Activated CD8-positive, alpha-beta memory T cell treated with anti-CD3 and anti-CD28 coated beads for 36 hours (primary cell): ENCODE results near the gene CLCF1. TPM values are rescaled to one million over a fixed set of nuclear protein-coding genes. Genes with fewer than 3 reads are reported as not detected.

ENCODE experiments used
- CTCF ChIA-PET: fragments of 350-600 bp; sonication (Branson Sonifier 250); formaldehyde crosslinking; loops from one replicate; lab custom pipeline; 2021; ENCODE audit warnings: antibody characterized with exemption; lab: Charles Lee
- POLR2A ChIA-PET: fragments of 350-600 bp; sonication (Branson Sonifier 250); formaldehyde crosslinking; loops from one replicate; lab custom pipeline; 2021; ENCODE audit warnings: antibody characterized with exemption; lab: Charles Lee
- total RNA-seq, 2 experiments: library from RNA; stranded (reverse); gene quantifications; one replicate each; pipeline ENCODE4 v1.2.3, GENCODE V29; 2021

The CLCF1 gene
- total RNA-seq, 2 experiments from 2014 or later, result 2.9 to 3.5 TPM

- ChIA-PET POLR2A (interaction anchor here (0.6 to 2.0 kb wide), 4 partner anchors 7 to 32 kb away, joined by 5 to 7 read pairs (median 6); partner anchors contain the start of genes CORO1B, PPP1CA and TBC1D10C), CTCF (interaction anchor here (1.1 to 1.7 kb wide), 5 partner anchors 9 to 58 kb away, joined by 3 to 6 read pairs (median 3); partner anchors contain the start of genes PPP1CA and TMEM134)
These were observed 37.8 kb upstream of the CLCF1 start for GRCh38 chr11:67410984-67411784.

GRCh38 chr11:67410369-67410831, 37.0 kb upstream of the CLCF1 start:
- POLR2A ChIA-PET, result no interaction called here
- CTCF ChIA-PET, result interaction anchor here (1.4 kb wide), 1 partner anchor 28 kb away, joined by 3 read pairs; no protein-coding TSS in a partner anchor

GRCh38 chr11:67409781-67410368, 36.5 kb upstream of the CLCF1 start:
- CTCF ChIA-PET, result interaction anchor here (1.5 kb wide), 1 partner anchor 9 kb away, joined by 8 read pairs; no protein-coding TSS in a partner anchor
- POLR2A ChIA-PET, result interaction anchor here (3.2 kb wide), 1 partner anchor 10 kb away, joined by 28 read pairs; no protein-coding TSS in a partner anchor

- CTCF ChIA-PET, result interaction anchor here (0.6 to 1.5 kb wide), 3 partner anchors 9 to 255 kb away, joined by 3 to 8 read pairs (median 5); no protein-coding TSS in a partner anchor
- POLR2A ChIA-PET, result interaction anchor here (0.6 to 3.2 kb wide), 6 partner anchors 8 to 93 kb away, joined by 3 to 28 read pairs (median 8); partner anchors contain the start of gene PTPRCAP
These were observed 35.9 kb upstream of the CLCF1 start for GRCh38 chr11:67409261-67409666.

GRCh38 chr11:67408437-67409200, 35.2 kb upstream of the CLCF1 start:
- CTCF ChIA-PET, result interaction anchor here (0.6 to 1.5 kb wide), 7 partner anchors 8 to 255 kb away, joined by 3 to 8 read pairs (median 4); no protein-coding TSS in a partner anchor
- POLR2A ChIA-PET, result interaction anchor here (0.6 to 3.2 kb wide), 10 partner anchors 9 to 92 kb away, joined by 3 to 28 read pairs (median 4); partner anchors contain the start of genes PTPRCAP and RPS6KB2

- CTCF ChIA-PET, result interaction anchor here (0.6 to 1.5 kb wide), 5 partner anchors 9 to 36 kb away, joined by 3 to 4 read pairs (median 3); no protein-coding TSS in a partner anchor
These were observed 34.3 kb upstream of the CLCF1 start for GRCh38 chr11:67407688-67408163.

GRCh38 chr11:67406969-67407687, 33.7 kb upstream of the CLCF1 start:
- POLR2A ChIA-PET, result interaction anchor here (0.6 to 3.2 kb wide), 10 partner anchors 9 to 1984 kb away, joined by 3 to 28 read pairs (median 4); partner anchors contain the start of gene PTPRCAP
- CTCF ChIA-PET, result interaction anchor here (0.6 to 1.5 kb wide), 5 partner anchors 9 to 25 kb away, joined by 3 to 4 read pairs (median 3); no protein-coding TSS in a partner anchor

More at GRCh38 chr11:67407688-67408163, 34.3 kb upstream of the CLCF1 start:
- POLR2A ChIA-PET, result interaction anchor here (0.8 to 3.2 kb wide), 8 partner anchors 9 to 98 kb away, joined by 3 to 28 read pairs (median 4); partner anchors contain the start of genes PTPRCAP and RPS6KB2

- POLR2A ChIA-PET, result interaction anchor here (0.6 to 3.2 kb wide), 6 partner anchors 11 to 1984 kb away, joined by 3 to 28 read pairs (median 8); partner anchors contain the start of gene PTPRCAP
These were observed 33.1 kb upstream of the CLCF1 start for GRCh38 chr11:67406420-67406968.

GRCh38 chr11:67405688-67406339, 32.4 kb upstream of the CLCF1 start:
- ChIA-PET CTCF (interaction anchor here (1.7 to 5.0 kb wide), 3 partner anchors 13 to 54 kb away, joined by 5 to 34 read pairs (median 6); no protein-coding TSS in a partner anchor), POLR2A (interaction anchor here (1.0 to 2.7 kb wide), 4 partner anchors 12 to 32 kb away, joined by 3 to 31 read pairs (median 16); partner anchors contain the start of genes PTPRCAP and RPS6KB2)

More at GRCh38 chr11:67406420-67406968, 33.1 kb upstream of the CLCF1 start:
- CTCF ChIA-PET, result interaction anchor here (0.6 to 1.2 kb wide), 3 partner anchors 8 to 26 kb away, joined by 3 to 4 read pairs (median 3); no protein-coding TSS in a partner anchor

- CTCF ChIA-PET, result interaction anchor here (0.6 to 5.0 kb wide), 5 partner anchors 13 to 63 kb away, joined by 3 to 34 read pairs (median 5); no protein-coding TSS in a partner anchor
These were observed 31.8 kb upstream of the CLCF1 start for GRCh38 chr11:67405196-67405567.

GRCh38 chr11:67404515-67405195, 31.3 kb upstream of the CLCF1 start:
- POLR2A ChIA-PET, result interaction anchor here (1.0 to 2.7 kb wide), 8 partner anchors 7 to 165 kb away, joined by 3 to 31 read pairs (median 8); partner anchors contain the start of genes PTPRCAP, RAD9A, RPS6KB2 and TMEM134
- CTCF ChIA-PET, result interaction anchor here (0.6 to 5.0 kb wide), 11 partner anchors 9 to 103 kb away, joined by 3 to 34 read pairs (median 5); partner anchors contain the start of genes CDK2AP2, POLD4 and RAD9A

More at GRCh38 chr11:67405196-67405567, 31.8 kb upstream of the CLCF1 start:
- POLR2A ChIA-PET, result interaction anchor here (1.0 to 2.7 kb wide), 6 partner anchors 12 to 165 kb away, joined by 3 to 31 read pairs (median 10); partner anchors contain the start of genes PTPRCAP, RPS6KB2 and TMEM134

- POLR2A ChIA-PET, result interaction anchor here (0.6 to 2.7 kb wide), 12 partner anchors 9 to 857 kb away, joined by 3 to 31 read pairs (median 6); partner anchors contain the start of genes CDK2AP2, PTPRCAP, RAD9A and TMEM134
- CTCF ChIA-PET, result interaction anchor here (0.7 to 5.0 kb wide), 11 partner anchors 9 to 135 kb away, joined by 3 to 34 read pairs (median 5); partner anchors contain the start of genes CDK2AP2, POLD4 and RAD9A
These were observed 29.7 kb upstream of the CLCF1 start for GRCh38 chr11:67403085-67403484.

- POLR2A ChIA-PET, result interaction anchor here (0.5 to 3.2 kb wide), 14 partner anchors 10 to 131 kb away, joined by 3 to 26 read pairs (median 5); partner anchors contain the start of genes CDK2AP2, PTPRCAP, RAD9A and RPS6KB2
- CTCF ChIA-PET, result interaction anchor here (0.7 to 5.0 kb wide), 18 partner anchors 8 to 228 kb away, joined by 3 to 34 read pairs (median 6); partner anchors contain the start of genes NUDT8, PTPRCAP and RAD9A
These were observed 28.9 kb upstream of the CLCF1 start for GRCh38 chr11:67402192-67402839.
